IPS-18c (cell line): ENCODE measurements around the gene LRP1B.

Experiments
- H3K4me3 ChIP-seq: 2 replicates; pipeline ENCODE4 v1.7.0; 2013; ENCODE audit warnings: low read depth, mild to moderate bottlenecking, low read length, moderate library complexity; ENCODE audit not compliant: insufficient read depth
- H3K9me3 ChIP-seq: one replicate; pipeline ENCODE4 v1.6.1; 2013; ENCODE audit warnings: mild to moderate bottlenecking, low read length, moderate library complexity; ENCODE audit not compliant: control insufficient read depth, insufficient read depth

The LRP1B gene

GRCh38 chr2:140187086-140187485 lies 1943.7 kb downstream of the LRP1B start:
- Histone ChIP-seq H3K4me3 (no peak overlapping the region), H3K9me3 (no peaks in the 10 kb centered on the region)

- no peak overlapping the region for H3K4me3 ChIP-seq
- no peaks in the 10 kb centered on the region for H3K9me3 ChIP-seq
Measured at GRCh38 chr2:140186313-140186712, 1944.5 kb downstream of the LRP1B start.

GRCh38 chr2:140185076-140185475 lies 1945.7 kb downstream of the LRP1B start:
- Histone ChIP-seq H3K9me3 (no peaks in the 10 kb centered on the region), H3K4me3 (no peak overlapping the region)

- no peaks in the 10 kb centered on the region for H3K9me3 ChIP-seq
- no peak overlapping the region for H3K4me3 ChIP-seq
Measured at GRCh38 chr2:140183056-140183765, 1947.6 kb downstream of the LRP1B start.
